Measurements from ENCODE around the gene AKAP8L. TPM values are rescaled to one million over a fixed set of nuclear protein-coding genes. Genes with fewer than 3 reads are reported as not detected.

Gene AKAP8L
- total and polyA plus RNA-seq, 9 of the 15 experiments (the other 6 are each of a cell fraction or from before 2014, with no cell fraction given) = 2.4 to 116 (median 70.7) TPM

- Histone ChIP-seq H3K27me3 (ENCODE audit: control insufficient read depth in 2 of 2, insufficient read depth in 2 of 2, low read length in 2 of 2) (no peaks in the 10 kb centered on the region), H3K36me3 (ENCODE audit: control insufficient read depth, insufficient read depth, low read length) (peaks cover 90% of the 10 kb centered on the region), H3K4me3 (no peak overlapping the region), H4K20me1 (replicated peaks; ENCODE audit: control insufficient read depth, insufficient read depth, low read length) (no peaks in the 10 kb centered on the region; the same call in 1 of the 2 replicates), H2AFZ (ENCODE audit: low read depth, low read length) (no peak overlapping the region), H3K4me2 (ENCODE audit: insufficient read depth, low read length) (no peak overlapping the region), H3K9me3 (replicated peaks; ENCODE audit: control insufficient read depth, insufficient read depth, low read depth, low read length) (no peaks in the 10 kb centered on the region), H3K27ac (ENCODE audit: extremely low read depth, low read depth, low read length) (no peak overlapping the region), H3K4me1 (replicated peaks in 1 of 2; ENCODE audit: control insufficient read depth in 2 of 2, insufficient read depth in 2 of 2, low read length in 2 of 2) (peaks cover 0 to 12% of the 10 kb centered on the region in 2 experiments; a peak in 1 of 5 replicates), H3K9ac (ENCODE audit: insufficient read depth in 1 of 2, low read depth in 2 of 2, low read length in 2 of 2) (no peak overlapping the region; a peak in 1 of 4 replicates), H3K9me1 (ENCODE audit: control insufficient read depth, insufficient read depth, low read length) (no peaks in the 10 kb centered on the region), H3K79me2 (ENCODE audit: control insufficient read depth, insufficient read depth, low read length) (peaks cover 23% of the 10 kb centered on the region)
- ATAC-seq = no peak
- no TSS peak for BruUV-seq (replicated peaks)
- no peak for FAIRE-seq
- POLR2A ChIA-PET = interaction anchor here (0.7 to 1.4 kb wide), 4 partner anchors 19 to 370 kb away, joined by 3 to 5 read pairs (median 4); partner anchors contain the start of gene AKAP8L
- intact Hi-C loops (cut with micrococcal nuclease) = no loop called here
- CTCF ChIA-PET (ENCODE audit: low intra/inter-chr PET ratio) = no interaction called here
- TF ChIP-seq THRA (IDR thresholded peaks at IDR 0.05) (no peak), ZC3H4 (CRISPR knock-in tag; IDR thresholded peaks at IDR 0.05; ENCODE audit: borderline replicate concordance) (no peak), ZNF23 (CRISPR knock-in tag; IDR thresholded peaks at IDR 0.05) (no peak), ZNF274 (IDR thresholded peaks at IDR 0.05; ENCODE audit: borderline replicate concordance, low read depth, low read length) (no peak), SRSF7 (optimal IDR thresholded peaks at IDR 0.05; ENCODE audit: low read depth, low read length) (no peak), BRCA1 (IDR thresholded peaks at IDR 0.05) (no peak), BRCA1 (CRISPR knock-in tag; IDR thresholded peaks at IDR 0.05) (no peak), CEBPB (tag; IDR thresholded peaks at IDR 0.05) (no peak), ZNF444 (CRISPR knock-in tag; IDR thresholded peaks at IDR 0.05) (no peak), ZBTB33 (CRISPR knock-in tag; IDR thresholded peaks at IDR 0.05) (no peak), ZNF3 (CRISPR knock-in tag; IDR thresholded peaks at IDR 0.05) (no peak), GATAD2A (IDR thresholded peaks at IDR 0.05) (no peak), CBX1 (IDR thresholded peaks at IDR 0.05; ENCODE audit: low read depth) (no peak), MCM2 (IDR thresholded peaks at IDR 0.05; ENCODE audit: low read depth) (no peak), CREB3L1 (IDR thresholded peaks at IDR 0.05; ENCODE audit: borderline replicate concordance, low read depth) (no peak), MCM7 (IDR thresholded peaks at IDR 0.05) (no peak), SIN3B (IDR thresholded peaks at IDR 0.05; ENCODE audit: low read depth) (no peak), SIX5 (IDR thresholded peaks at IDR 0.05; ENCODE audit: borderline replicate concordance in 1 of 2, insufficient read depth in 1 of 2, low read depth in 1 of 2, low read length in 2 of 2) (no peak), ZNF785 (CRISPR knock-in tag; IDR thresholded peaks at IDR 0.05) (no peak), RAD51 (IDR thresholded peaks at IDR 0.05; ENCODE audit: borderline replicate concordance, low read depth) (no peak)
- in situ Hi-C loops (cut with MboI) = no loop called here
- WGBS (ENCODE audit: insufficient coverage, low coverage, missing lambda C conversion rate) = 86% methylated on average over 9 of the region's 11 CpGs
- no peak for DNase-seq (ENCODE audit: extremely low read depth in 1 of 4, low spot score in 3 of 4)
Observed at GRCh38 chr19:15397782-15398181, 21.0 kb downstream of the AKAP8L start.
